ENCODE data around the gene SLC38A5.
A peak's percentile ranks its signal among the peaks of the same experiment; 100 is the strongest.
"Not testable (repeated sequence)": the region's sequence is repeated elsewhere in the genome, so short reads cannot be mapped to it uniquely, and the experiment has no call there.

SLC38A5 gene

GRCh38 chrX:48456628-48457331 lies 13.3 kb downstream of the SLC38A5 start:
- ChIA-PET CTCF (no interaction called here), POLR2A (no interaction called here)
- DNase-seq (ENCODE audit: extremely low spot score) = no peak
- TF ChIP-seq BHLHE40 (IDR thresholded peaks at IDR 0.05; ENCODE audit: borderline replicate concordance) (no peak), TARDBP (IDR thresholded peaks at IDR 0.05) (no peak), HDGF (IDR thresholded peaks at IDR 0.05; ENCODE audit: borderline replicate concordance) (no peak), CTBP1 (IDR thresholded peaks at IDR 0.05; ENCODE audit: borderline replicate concordance) (no peak), LEF1 (IDR thresholded peaks at IDR 0.05; ENCODE audit: borderline replicate concordance) (no peak), FOXK2 (IDR thresholded peaks at IDR 0.05) (no peak), ELF4 (IDR thresholded peaks at IDR 0.05) (no peak), L3MBTL2 (conservative IDR thresholded peaks at IDR 0.05) (no peak), FOXM1 (IDR thresholded peaks at IDR 0.05; ENCODE audit: borderline replicate concordance) (no peak), NFRKB (IDR thresholded peaks at IDR 0.05) (no peak)

GRCh38 chrX:48451708-48452107 lies 18.4 kb downstream of the SLC38A5 start:
- DNase-seq (ENCODE audit: extremely low spot score) = no peak
- POLR2A ChIA-PET = no interaction called here
- CTCF ChIA-PET = no interaction called here
- no peak for TF ChIP-seq BHLHE40 (IDR thresholded peaks at IDR 0.05; ENCODE audit: borderline replicate concordance)
- no peak for TF ChIP-seq ARNT (IDR thresholded peaks at IDR 0.05)
- TF ChIP-seq ELF4 (IDR thresholded peaks at IDR 0.05) = no peak
- no peak for TF ChIP-seq FOXA1 (IDR thresholded peaks at IDR 0.05)
- no peak for TF ChIP-seq ZNF384 (IDR thresholded peaks at IDR 0.05)
- no peak for TF ChIP-seq NFRKB (IDR thresholded peaks at IDR 0.05)
- no peak for TF ChIP-seq SP1 (IDR thresholded peaks at IDR 0.05)
- TF ChIP-seq LEF1 (IDR thresholded peaks at IDR 0.05; ENCODE audit: borderline replicate concordance) = no peak
- TF ChIP-seq FOXM1 (IDR thresholded peaks at IDR 0.05; ENCODE audit: borderline replicate concordance) = no peak
- TF ChIP-seq FOXK2 (IDR thresholded peaks at IDR 0.05) = no peak
- no peak for TF ChIP-seq SUZ12 (IDR thresholded peaks at IDR 0.05)
- no peak for TF ChIP-seq L3MBTL2 (conservative IDR thresholded peaks at IDR 0.05)
- TF ChIP-seq CTBP1 (IDR thresholded peaks at IDR 0.05; ENCODE audit: borderline replicate concordance) = no peak
- TF ChIP-seq HDGF (IDR thresholded peaks at IDR 0.05; ENCODE audit: borderline replicate concordance) = no peak
- TF ChIP-seq PKNOX1 (IDR thresholded peaks at IDR 0.05) = no peak
- no peak for TF ChIP-seq TARDBP (IDR thresholded peaks at IDR 0.05)

GRCh38 chrX:48450076-48450475 lies 20.0 kb downstream of the SLC38A5 start:
- ChIA-PET POLR2A (no interaction called here), CTCF (no interaction called here)
- no peak for DNase-seq (ENCODE audit: extremely low spot score)
- TF ChIP-seq TARDBP (IDR thresholded peaks at IDR 0.05) = no peak
- no peak for TF ChIP-seq SP1 (IDR thresholded peaks at IDR 0.05)
- TF ChIP-seq PKNOX1 (IDR thresholded peaks at IDR 0.05) = no peak
- no peak for TF ChIP-seq NFRKB (IDR thresholded peaks at IDR 0.05)
- no peak for TF ChIP-seq FOXM1 (IDR thresholded peaks at IDR 0.05; ENCODE audit: borderline replicate concordance)
- TF ChIP-seq FOXA1 (IDR thresholded peaks at IDR 0.05) = no peak
- no peak for TF ChIP-seq LEF1 (IDR thresholded peaks at IDR 0.05; ENCODE audit: borderline replicate concordance)
- no peak for TF ChIP-seq ZNF384 (IDR thresholded peaks at IDR 0.05)

GRCh38 chrX:48447201-48447600 lies 22.9 kb downstream of the SLC38A5 start:
- CTCF ChIA-PET = interaction anchor here (0.6 kb wide), 1 partner anchor 79 kb away, joined by 3 read pairs; no protein-coding TSS in a partner anchor
- POLR2A ChIA-PET; DNase-seq (ENCODE audit: extremely low spot score): not testable (repeated sequence)

GRCh38 chrX:48433713-48434112 lies 36.3 kb downstream of the SLC38A5 start:
- DNase-seq (ENCODE audit: extremely low spot score); CTCF ChIA-PET; POLR2A ChIA-PET: not testable (repeated sequence)

- CTCF ChIA-PET; POLR2A ChIA-PET; DNase-seq (ENCODE audit: extremely low spot score): not testable (repeated sequence)
Observed at GRCh38 chrX:48430166-48430565, 39.9 kb downstream of the SLC38A5 start.

GRCh38 chrX:48429606-48430005 lies 40.5 kb downstream of the SLC38A5 start:
- DNase-seq (ENCODE audit: extremely low spot score) = peak; percentile 3
- CTCF ChIA-PET, POLR2A ChIA-PET: not testable (repeated sequence)

GRCh38 chrX:48427027-48427716 lies 42.9 kb downstream of the SLC38A5 start:
- DNase-seq (ENCODE audit: extremely low spot score); CTCF ChIA-PET; POLR2A ChIA-PET: not testable (repeated sequence)

GRCh38 chrX:48411860-48412259 lies 58.2 kb downstream of the SLC38A5 start, which contains the start of gene SSX4B:
SSX4B (minus strand) TSS chrX:48411960; CDS start chrX:48411372, 588 bp downstream.
- POLR2A ChIA-PET; CTCF ChIA-PET; DNase-seq (ENCODE audit: extremely low spot score): not testable (repeated sequence)

All from HEK293T (cell line).